H1 (cell line): ENCODE measurements around the gene RAB5B. TPM values are rescaled to one million over a fixed set of nuclear protein-coding genes. Genes with fewer than 3 reads are reported as not detected.

ENCODE experiments used
- CTCF ChIA-PET: fragments of 300-600 bp; sonication (Branson Sonifier 250); formaldehyde crosslinking; loops from one replicate; lab custom pipeline; 2021; ENCODE audit not compliant: partially characterized antibody; lab: Charles Lee
- POLR2A ChIA-PET: fragments of 300-600 bp; sonication (Branson Sonifier 250); formaldehyde crosslinking; loops from one replicate; lab custom pipeline; 2021; ENCODE audit warnings: inconsistent platforms; ENCODE audit not compliant: partially characterized antibody; lab: Charles Lee
- DNase-seq, 2 experiments: peaks; one replicate each; pipeline versions ENCODE4 v3.0.0 to v3.0.0-alpha.2; 2010 to 2022; ENCODE audit warnings: low spot score in 2 of 2, low read depth in 1 of 2, mixed read lengths in 1 of 2
- FAIRE-seq: peaks from 2 replicates; lab custom pipeline; 2011; peaks lifted over from hg19 to GRCh38; lab: Jason Lieb, UNC
- H2AFZ ChIP-seq: 2 replicates; pipeline ENCODE4 v1.8.1; 2012; ENCODE audit warnings: low read length, inconsistent platforms
- H2AK5ac ChIP-seq: 2 replicates; pipeline ENCODE4 v1.6.1; 2013; ENCODE audit warnings: low read depth, low read length
- H2BK120ac ChIP-seq: replicated peaks from 2 replicates; pipeline ENCODE3; 2013; ENCODE audit warnings: low read depth, low read length, inconsistent platforms
- H2BK12ac ChIP-seq: 2 replicates; pipeline ENCODE4 v1.6.1; 2013; ENCODE audit warnings: low read depth, low read length
- H2BK15ac ChIP-seq: 2 replicates; pipeline ENCODE4 v1.6.1; 2013; ENCODE audit warnings: low read length
- H2BK20ac ChIP-seq: 2 replicates; pipeline ENCODE4 v1.6.1; 2013; ENCODE audit warnings: low read length
- H2BK5ac ChIP-seq: 2 replicates; pipeline ENCODE4 v1.6.1; 2013; ENCODE audit warnings: low read depth, low read length
- H3K14ac ChIP-seq: 2 replicates; pipeline ENCODE4 v1.6.1; 2013; ENCODE audit warnings: inconsistent platforms; ENCODE audit not compliant: insufficient read length
- H3K18ac ChIP-seq: 2 replicates; pipeline ENCODE4 v1.6.1; 2013; ENCODE audit warnings: low read length; ENCODE audit errors: extremely low read depth
- H3K23ac ChIP-seq: 2 replicates; pipeline ENCODE4 v1.6.1; 2013; ENCODE audit warnings: inconsistent platforms; ENCODE audit not compliant: insufficient read length
- H3K23me2 ChIP-seq: 2 replicates; pipeline ENCODE4 v1.6.1; 2013; ENCODE audit warnings: low read depth, low read length
- H3K27ac ChIP-seq: 2 replicates; pipeline ENCODE4 v1.6.1; 2011; ENCODE audit warnings: low read depth, low read length, inconsistent platforms
- H3K27me3 ChIP-seq, 4 experiments: replicated peaks in 1 of 4; 1 replicate in 1 of 4; 2 replicates in 3 of 4; pipeline versions ENCODE4 v1.6.1 to v1.8.1; 2011 to 2013; ENCODE audit warnings: low read length in 3 of 4, mild to moderate bottlenecking in 3 of 4, inconsistent platforms in 2 of 4, mixed read lengths in 2 of 4, moderate library complexity in 1 of 4; ENCODE audit not compliant: control insufficient read depth in 3 of 4, insufficient read depth in 3 of 4; ENCODE audit errors: extremely low read depth in 1 of 4
- H3K36me3 ChIP-seq, 4 experiments: 2 replicates each; pipeline versions ENCODE4 v1.6.1 to v1.8.1; 2011 to 2013; ENCODE audit warnings: mild to moderate bottlenecking in 4 of 4, low read length in 3 of 4, moderate library complexity in 2 of 4, control low read depth in 1 of 4, inconsistent platforms in 1 of 4; ENCODE audit not compliant: insufficient read depth in 4 of 4, control insufficient read depth in 2 of 4
- H3K4ac ChIP-seq: replicated peaks from 2 replicates; pipeline ENCODE3; 2013; ENCODE audit warnings: low read length, low read depth, mixed read lengths, inconsistent platforms; ENCODE audit not compliant: insufficient read length
- H3K4me1 ChIP-seq, 4 experiments: replicated peaks in 1 of 4; 1 replicate in 1 of 4; 2 replicates in 3 of 4; pipeline versions ENCODE4 v1.6.1 to v1.8.1; 2011 to 2013; ENCODE audit warnings: low read length in 3 of 4, inconsistent platforms in 2 of 4, mixed read lengths in 1 of 4; ENCODE audit not compliant: insufficient read depth in 4 of 4, control insufficient read depth in 3 of 4
- H3K4me2 ChIP-seq, 2 experiments: 2 replicates each; pipeline versions ENCODE4 v1.6.1 to v1.8.1; 2011 to 2013; ENCODE audit warnings: low read depth in 2 of 2, low read length in 2 of 2, control low read depth in 1 of 2, inconsistent platforms in 1 of 2, mild to moderate bottlenecking in 1 of 2; ENCODE audit not compliant: insufficient read depth in 1 of 2
- H3K4me3 ChIP-seq, 4 experiments: fragments of 200-600, 300-600 bp in 1 of 4; sonication (generic), shearing (Covaris generic), sonication (Bioruptor Twin) in 1 of 4; 2 replicates each; pipeline versions ENCODE4 v1.5.1 to v1.8.1; 2011 to 2016; ENCODE audit warnings: low read length in 4 of 4, low read depth in 3 of 4, control low read depth in 2 of 4, inconsistent platforms in 2 of 4, mild to moderate bottlenecking in 2 of 4, mixed read lengths in 1 of 4, moderate library complexity in 1 of 4; ENCODE audit not compliant: insufficient read depth in 2 of 4; ENCODE audit errors: extremely low read depth in 1 of 4
- H3K56ac ChIP-seq: replicated peaks from 2 replicates; pipeline ENCODE3; 2013; ENCODE audit warnings: low read depth, mild to moderate bottlenecking, mixed read lengths, low read length, inconsistent platforms; ENCODE audit not compliant: insufficient read length
- H3K79me1 ChIP-seq: 2 replicates; pipeline ENCODE4 v1.6.1; 2013; ENCODE audit warnings: low read depth, low read length, control low read depth
- H3K79me2 ChIP-seq, 2 experiments: 2 replicates each; pipeline versions ENCODE4 v1.6.1 to v1.8.1; 2012 to 2013; ENCODE audit warnings: low read length in 2 of 2, mild to moderate bottlenecking in 2 of 2, inconsistent platforms in 1 of 2; ENCODE audit not compliant: insufficient read depth in 2 of 2, control insufficient read depth in 1 of 2
- H3K9ac ChIP-seq, 4 experiments: replicated peaks in 1 of 4; 1 replicate in 1 of 4; 2 replicates in 3 of 4; pipeline versions ENCODE4 v1.6.1 to v1.8.1; 2011 to 2013; ENCODE audit warnings: low read depth in 3 of 4, low read length in 3 of 4, control low read depth in 2 of 4, mild to moderate bottlenecking in 2 of 4, moderate library complexity in 2 of 4, inconsistent platforms in 1 of 4; ENCODE audit errors: extremely low read depth in 1 of 4
- H3K9me3 ChIP-seq, 2 experiments: 2 replicates each; pipeline versions ENCODE4 v1.6.1 to v1.8.1; 2012 to 2013; ENCODE audit warnings: mild to moderate bottlenecking in 2 of 2, moderate library complexity in 2 of 2, control low read depth in 1 of 2, inconsistent platforms in 1 of 2, low read depth in 1 of 2, low read length in 1 of 2, mixed read lengths in 1 of 2; ENCODE audit not compliant: insufficient read depth in 2 of 2
- H4K20me1 ChIP-seq, 2 experiments: replicated peaks in 1 of 2; 2 replicates each; pipeline versions ENCODE3 to v1.8.1; 2011 to 2013; ENCODE audit warnings: inconsistent platforms in 2 of 2, low read length in 2 of 2, mild to moderate bottlenecking in 1 of 2; ENCODE audit not compliant: insufficient read depth in 2 of 2, control insufficient read depth in 1 of 2
- H4K5ac ChIP-seq: 2 replicates; pipeline ENCODE4 v1.6.1; 2013; ENCODE audit warnings: low read length, low read depth, mixed read lengths, inconsistent platforms; ENCODE audit not compliant: insufficient read length
- H4K8ac ChIP-seq: 2 replicates; pipeline ENCODE4 v1.8.0; 2013; ENCODE audit warnings: mild to moderate bottlenecking, moderate library complexity, low read length, inconsistent platforms; ENCODE audit not compliant: insufficient read depth; ENCODE audit errors: extremely low read depth
- H4K91ac ChIP-seq: replicated peaks from 2 replicates; pipeline ENCODE3; 2013; ENCODE audit warnings: low read length, mixed read lengths, inconsistent platforms; ENCODE audit not compliant: insufficient read length
- CEBPB ChIP-seq: IDR thresholded peaks from 2 replicates; pipeline ENCODE4 v1.6.1; 2012; ENCODE audit warnings: low read depth, low read length
- CREB1 ChIP-seq: IDR thresholded peaks from 2 replicates; pipeline ENCODE4 v1.6.1; 2012; ENCODE audit warnings: inconsistent platforms
- EP300 ChIP-seq, 2 experiments: IDR thresholded peaks; 1 replicate in 1 of 2; 2 replicates in 1 of 2; pipeline ENCODE4 v1.6.1; 2011 to 2012; ENCODE audit warnings: low read depth in 2 of 2, low read length in 2 of 2, mild to moderate bottlenecking in 2 of 2, borderline replicate concordance in 1 of 2, inconsistent platforms in 1 of 2, moderate library complexity in 1 of 2
- JUND ChIP-seq: IDR thresholded peaks from 2 replicates; pipeline ENCODE4 v1.6.1; 2011; ENCODE audit warnings: mild to moderate bottlenecking, improper control_type of control experiment, low read length
- MAX ChIP-seq: IDR thresholded peaks from 2 replicates; pipeline ENCODE4 v1.6.1; 2012; ENCODE audit warnings: inconsistent platforms
- SAP30 ChIP-seq: fragments of 300-600 bp; sonication (generic); IDR thresholded peaks from 2 replicates; pipeline ENCODE4 v1.7.1; 2012; ENCODE audit warnings: low read length, moderate library complexity, mild to moderate bottlenecking, inconsistent platforms; ENCODE audit not compliant: insufficient read depth, insufficient replicate concordance
- SIX5 ChIP-seq: IDR thresholded peaks from 2 replicates; pipeline ENCODE4 v1.6.1; 2011; ENCODE audit warnings: mild to moderate bottlenecking, low read depth, low read length
- SUZ12 ChIP-seq: fragments of 200-600 bp; sonication (generic); IDR thresholded peaks from 2 replicates; pipeline ENCODE4 v1.6.1; 2012; ENCODE audit warnings: mild to moderate bottlenecking, inconsistent platforms, low read length, moderate library complexity, mixed read lengths
- TAF1 ChIP-seq: IDR thresholded peaks from 2 replicates; pipeline ENCODE4 v1.6.1; 2011; ENCODE audit warnings: mild to moderate bottlenecking, low read depth, low read length
- TBP ChIP-seq: IDR thresholded peaks from 2 replicates; pipeline ENCODE4 v1.6.1; 2011; ENCODE audit warnings: low read depth, low read length, improper control_type of control experiment
- ZNF274 ChIP-seq: IDR thresholded peaks from 2 replicates; pipeline ENCODE4 v1.7.0; 2012; ENCODE audit warnings: low read length, borderline replicate concordance; ENCODE audit errors: extremely low read depth
- WGBS, 2 experiments: shearing (Covaris generic) in 1 of 2; methylation state at CpG; one replicate each; pipeline versions ENCODE4 v1.1.6 to v1.1.7; 2013 to 2015; ENCODE audit warnings: low lambda C conversion rate in 2 of 2, mixed read lengths in 2 of 2, inconsistent platforms in 1 of 2, low coverage in 1 of 2, missing lambda C conversion rate in 1 of 2; ENCODE audit not compliant: insufficient replicate concordance in 2 of 2, insufficient coverage in 1 of 2, insufficient read length in 1 of 2; ENCODE audit errors: extremely low coverage in 1 of 2, missing lambda C conversion rate in 1 of 2; 5-methylcytosine and 5-hydroxymethylcytosine counted together
- polyA plus RNA-seq, 7 experiments: library from polyadenylated mRNA; depleted of rRNA in 3 of 7; stranded (reverse) in 5 of 7; unstranded in 2 of 7; fragments of >200 nt in 5 of 7; fragments of 200-250 nt in 2 of 7; gene quantifications; 1 replicate in 5 of 7; 2 replicates in 1 of 7; 4 replicates in 1 of 7; pipeline versions ENCODE4 v1.2.1 to v1.2.3, GENCODE V29; 2011 to 2013; ENCODE audit warnings: missing spikeins in 2 of 7, mixed read lengths in 2 of 7
- total RNA-seq: library from RNA; stranded (reverse); fragmentation: NEBNext Ultra II Directional; extraction: Animal tissue kit (Norgen Biotek cat#: 25700); gene quantifications from 2 replicates; pipeline ENCODE4 v1.2.1, GENCODE V29; 2021

Gene RAB5B
- total and polyA plus RNA-seq, 2 of the 8 experiments (the other 6 are each of a cell fraction or from before 2014, with no cell fraction given), result 56.7 to 62.4 TPM

- no peak within 1 kb of the TSS; the same call in 1 of the 2 replicates for H2AK5ac ChIP-seq
- peaks cover 3% of the 10 kb centered on the region; the same call in 1 of the 2 replicates for H3K79me1 ChIP-seq
- H2BK20ac ChIP-seq, result 0 out of 2 replicates have a peak within 1 kb of the TSS, but pooled peaks have one; percentile 91
- H2BK15ac ChIP-seq, result no peak within 1 kb of the TSS
- peak within 1 kb of the TSS; percentile 98 for H2BK5ac ChIP-seq
- CTCF ChIA-PET, result interaction anchor here (1.0 to 5.1 kb wide), 6 partner anchors 12 to 61 kb away, joined by 3 to 54 read pairs (median 6); partner anchors contain the start of gene SUOX
- H4K8ac ChIP-seq, result peak within 1 kb of the TSS; percentile 93; the same call in 1 of the 2 replicates
- peaks cover 0 to 12% (median 4%) of the 10 kb centered on the region in 4 experiments; a peak in 5 of 7 replicates for H3K4me1 ChIP-seq
- peak within 1 kb of the TSS; percentile 84 for H3K18ac ChIP-seq
- H3K27me3 ChIP-seq, result no peaks in the 10 kb centered on the region
- peaks cover 6 to 19% of the 10 kb centered on the region in 2 experiments for H3K79me2 ChIP-seq
- peak within 1 kb of the TSS; percentile 96 for H2AFZ ChIP-seq
- H3K4ac ChIP-seq, result peak within 1 kb of the TSS; percentile 80
- H3K4me2 ChIP-seq, result peak within 1 kb of the TSS; percentile 72 to 91
- H3K36me3 ChIP-seq, result peaks cover 13 to 30% (median 21%) of the 10 kb centered on the region in 4 experiments
- H4K20me1 ChIP-seq, result peaks cover 0 to 4% of the 10 kb centered on the region in 2 experiments
- H3K14ac ChIP-seq, result no peak within 1 kb of the TSS
- FAIRE-seq (peak; percentile 87), DNase-seq (peak; percentile 89 to 99)
- H4K91ac ChIP-seq, result peak within 1 kb of the TSS; percentile 90
- H3K23ac ChIP-seq, result no peak within 1 kb of the TSS
- peak within 1 kb of the TSS; percentile 98 for H3K27ac ChIP-seq
- whole genome bisulfite sequencing, 2 experiments, result 1% methylated on average over 49 of the region's 50 CpGs; no CpG with 5 or more reads in 1 of the 2 experiments
- peak within 1 kb of the TSS; percentile 91 to 96 (median 94) for H3K9ac ChIP-seq
- H2BK120ac ChIP-seq, result peak within 1 kb of the TSS; percentile 95
- POLR2A ChIA-PET, result interaction anchor here (0.5 to 5.2 kb wide), 13 partner anchors 9 to 293 kb away, joined by 3 to 46 read pairs (median 3); partner anchors contain the start of genes IKZF4, RPL41, SUOX and ZC3H10
- H3K23me2 ChIP-seq, result peaks cover 7% of the 10 kb centered on the region
- peak within 1 kb of the TSS; percentile 62; the same call in 1 of the 2 replicates for H2BK12ac ChIP-seq
- H3K56ac ChIP-seq, result peak within 1 kb of the TSS; percentile 88
- peak within 1 kb of the TSS; percentile 97 for H4K5ac ChIP-seq
- H3K4me3 ChIP-seq, result peak within 1 kb of the TSS; percentile 73 to 95 (median 86)
- no peaks in the 10 kb centered on the region for H3K9me3 ChIP-seq
- TF ChIP-seq SAP30, result peak; percentile 25
- peak; percentile 68 for TF ChIP-seq MAX
- no peak for TF ChIP-seq ZNF274
- TF ChIP-seq SUZ12, result no peak
- TF ChIP-seq CEBPB, result no peak
- TF ChIP-seq JUND, result no peak; the same call in 1 of the 2 replicates
- TF ChIP-seq SIX5, result peak; percentile 70
- TF ChIP-seq TBP, result peak; percentile 98
- peak; percentile 98 for TF ChIP-seq TAF1
- TF ChIP-seq EP300 (IDR thresholded peaks at IDR 0.05; ENCODE audit: borderline replicate concordance in 1 of 2, low read depth in 2 of 2, low read length in 2 of 2), result no peak
- TF ChIP-seq CREB1, result peak; percentile 93
These were observed 67.9 kb downstream of the RAB5B start, which contains the start of gene RPS26 for GRCh38 chr12:56041552-56042429. Gene RPS26 (plus strand): TSS chr12:56041918. CDS start chr12:56042167, 249 bp downstream.
